Suprapubic skin (tissue), 4 donors: ENCODE results near the gene TBC1D19.

Experiments
- POLR2A ChIP-seq, 2 donors: fragments of 450-650 bp; IDR thresholded peaks; one replicate each; pipeline ENCODE4 v1.6.1; 2017; ENCODE audit warnings: antibody characterized with exemption in 2 of 2, mild to moderate bottlenecking in 2 of 2, moderate library complexity in 2 of 2
- POLR2AphosphoS5 ChIP-seq, 3 donors: sonication (generic); formaldehyde crosslinking; IDR thresholded peaks; one replicate each; pipeline ENCODE4 v1.6.1; 2017; ENCODE audit warnings: antibody characterized with exemption in 3 of 3
- TF ChIP-seq, protein P1 (sequence below), 2 donors: fragments of 200-600 bp in 1 of 2; fragments of 450-650 bp in 1 of 2; sonication (generic) in 1 of 2; IDR thresholded peaks; one replicate each; pipeline ENCODE4 v1.5.1; 2016 to 2019; ENCODE audit warnings: antibody characterized with exemption in 2 of 2, mild to moderate bottlenecking in 1 of 2, moderate library complexity in 1 of 2

DNA sequence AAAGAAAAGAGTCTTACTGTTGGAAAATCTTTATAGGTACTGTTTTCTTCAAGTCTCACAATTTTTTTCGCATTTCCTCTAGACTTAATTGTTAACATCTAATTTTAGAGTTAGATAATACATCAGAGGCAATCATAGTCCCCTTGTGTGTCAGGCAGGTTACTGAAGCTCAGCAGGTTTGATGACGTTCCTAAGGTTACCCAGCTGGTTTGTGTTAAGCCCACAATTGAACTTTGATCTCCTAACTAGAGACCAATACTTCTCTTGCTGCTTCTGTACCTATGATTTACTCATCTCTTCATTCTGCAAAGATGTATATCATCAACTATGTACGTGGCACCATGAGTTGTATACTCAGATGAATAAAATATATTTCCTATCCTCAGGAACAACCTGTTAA, 145.1 kb downstream of the TBC1D19 start:
- TF ChIP-seq, protein P1, sequence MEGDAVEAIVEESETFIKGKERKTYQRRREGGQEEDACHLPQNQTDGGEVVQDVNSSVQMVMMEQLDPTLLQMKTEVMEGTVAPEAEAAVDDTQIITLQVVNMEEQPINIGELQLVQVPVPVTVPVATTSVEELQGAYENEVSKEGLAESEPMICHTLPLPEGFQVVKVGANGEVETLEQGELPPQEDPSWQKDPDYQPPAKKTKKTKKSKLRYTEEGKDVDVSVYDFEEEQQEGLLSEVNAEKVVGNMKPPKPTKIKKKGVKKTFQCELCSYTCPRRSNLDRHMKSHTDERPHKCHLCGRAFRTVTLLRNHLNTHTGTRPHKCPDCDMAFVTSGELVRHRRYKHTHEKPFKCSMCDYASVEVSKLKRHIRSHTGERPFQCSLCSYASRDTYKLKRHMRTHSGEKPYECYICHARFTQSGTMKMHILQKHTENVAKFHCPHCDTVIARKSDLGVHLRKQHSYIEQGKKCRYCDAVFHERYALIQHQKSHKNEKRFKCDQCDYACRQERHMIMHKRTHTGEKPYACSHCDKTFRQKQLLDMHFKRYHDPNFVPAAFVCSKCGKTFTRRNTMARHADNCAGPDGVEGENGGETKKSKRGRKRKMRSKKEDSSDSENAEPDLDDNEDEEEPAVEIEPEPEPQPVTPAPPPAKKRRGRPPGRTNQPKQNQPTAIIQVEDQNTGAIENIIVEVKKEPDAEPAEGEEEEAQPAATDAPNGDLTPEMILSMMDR (IDR thresholded peaks at IDR 0.05), result no peak
- TF ChIP-seq POLR2A (IDR thresholded peaks at IDR 0.05) (no peak), POLR2AphosphoS5 (IDR thresholded peaks at IDR 0.05) (no peak)
